ENCODE data around the gene KRT72. TPM values are rescaled to one million over a fixed set of nuclear protein-coding genes. Genes with fewer than 3 reads are reported as not detected.

KRT72 gene
- total and polyA plus RNA-seq, 4 donors = not detected

DNA sequence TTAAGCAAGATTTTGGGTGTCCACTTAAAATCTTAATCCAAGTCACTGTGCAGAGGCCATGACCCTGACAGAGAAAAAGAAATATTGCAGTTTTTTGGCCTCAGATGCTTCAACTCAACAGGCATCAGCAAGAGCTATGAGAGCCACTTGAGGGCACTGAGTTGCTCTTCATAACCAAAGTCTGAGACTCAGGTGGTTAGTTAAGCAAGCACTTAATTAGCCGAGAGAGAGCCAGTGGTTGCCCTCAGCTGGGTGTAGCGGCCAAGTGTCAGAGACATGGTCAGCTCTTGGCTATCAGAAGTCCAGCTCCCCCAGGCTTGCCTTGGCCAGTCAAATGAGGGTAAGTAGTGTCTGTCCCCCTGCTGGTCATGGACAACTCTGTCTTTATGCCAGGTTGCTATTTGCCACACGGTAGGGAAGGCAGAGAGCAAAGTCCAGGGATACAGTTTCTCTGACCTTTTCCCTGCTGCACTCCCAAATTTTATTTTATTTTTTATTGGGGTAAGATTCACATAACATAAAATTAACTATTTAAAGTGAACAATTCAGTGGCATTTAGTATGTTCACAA, 39.3 kb downstream of the KRT72 start:
- H3K9me3 ChIP-seq (ENCODE audit: control insufficient read depth in 4 of 4, low read length in 3 of 4) = no peaks in the 10 kb centered on the region
- H3K9ac ChIP-seq (ENCODE audit: low read depth in 1 of 2, low read length in 2 of 2) = no peak overlapping the region
- H3K36me3 ChIP-seq (ENCODE audit: control insufficient read depth in 4 of 4, insufficient read depth in 3 of 4, low read depth in 1 of 4, low read length in 3 of 4) = no peaks in the 10 kb centered on the region
- DNase-seq (ENCODE audit: low spot score) = no peak
- TF ChIP-seq HNF4G (IDR thresholded peaks at IDR 0.05) (peak; percentile 52), RXRA (IDR thresholded peaks at IDR 0.05) (peak; percentile 10 to 28), HNF4A (conservative IDR thresholded peaks at IDR 0.05) (peak; percentile 78 to 88), ZBTB33 (IDR thresholded peaks at IDR 0.05) (no peak), FOXA1 (IDR thresholded peaks at IDR 0.05) (no peak), NR2F2 (IDR thresholded peaks at IDR 0.05) (no peak), YY1 (IDR thresholded peaks at IDR 0.05) (no peak), JUND (IDR thresholded peaks at IDR 0.05) (no peak), RAD21 (IDR thresholded peaks at IDR 0.05) (peak; percentile 38 to 55), MAX (IDR thresholded peaks at IDR 0.05) (no peak), FOXA2 (IDR thresholded peaks at IDR 0.05) (no peak), GABPA (IDR thresholded peaks at IDR 0.05 in 1 of 2, conservative IDR thresholded peaks at IDR 0.05 in 1 of 2) (no peak), ATF3 (IDR thresholded peaks at IDR 0.05) (no peak), EGR1 (IDR thresholded peaks at IDR 0.05; ENCODE audit: low read depth in 2 of 2) (no peak), TAF1 (conservative IDR thresholded peaks at IDR 0.05) (no peak), SP1 (IDR thresholded peaks at IDR 0.05) (peak; percentile 54)
- TF ChIP-seq, protein P1, sequence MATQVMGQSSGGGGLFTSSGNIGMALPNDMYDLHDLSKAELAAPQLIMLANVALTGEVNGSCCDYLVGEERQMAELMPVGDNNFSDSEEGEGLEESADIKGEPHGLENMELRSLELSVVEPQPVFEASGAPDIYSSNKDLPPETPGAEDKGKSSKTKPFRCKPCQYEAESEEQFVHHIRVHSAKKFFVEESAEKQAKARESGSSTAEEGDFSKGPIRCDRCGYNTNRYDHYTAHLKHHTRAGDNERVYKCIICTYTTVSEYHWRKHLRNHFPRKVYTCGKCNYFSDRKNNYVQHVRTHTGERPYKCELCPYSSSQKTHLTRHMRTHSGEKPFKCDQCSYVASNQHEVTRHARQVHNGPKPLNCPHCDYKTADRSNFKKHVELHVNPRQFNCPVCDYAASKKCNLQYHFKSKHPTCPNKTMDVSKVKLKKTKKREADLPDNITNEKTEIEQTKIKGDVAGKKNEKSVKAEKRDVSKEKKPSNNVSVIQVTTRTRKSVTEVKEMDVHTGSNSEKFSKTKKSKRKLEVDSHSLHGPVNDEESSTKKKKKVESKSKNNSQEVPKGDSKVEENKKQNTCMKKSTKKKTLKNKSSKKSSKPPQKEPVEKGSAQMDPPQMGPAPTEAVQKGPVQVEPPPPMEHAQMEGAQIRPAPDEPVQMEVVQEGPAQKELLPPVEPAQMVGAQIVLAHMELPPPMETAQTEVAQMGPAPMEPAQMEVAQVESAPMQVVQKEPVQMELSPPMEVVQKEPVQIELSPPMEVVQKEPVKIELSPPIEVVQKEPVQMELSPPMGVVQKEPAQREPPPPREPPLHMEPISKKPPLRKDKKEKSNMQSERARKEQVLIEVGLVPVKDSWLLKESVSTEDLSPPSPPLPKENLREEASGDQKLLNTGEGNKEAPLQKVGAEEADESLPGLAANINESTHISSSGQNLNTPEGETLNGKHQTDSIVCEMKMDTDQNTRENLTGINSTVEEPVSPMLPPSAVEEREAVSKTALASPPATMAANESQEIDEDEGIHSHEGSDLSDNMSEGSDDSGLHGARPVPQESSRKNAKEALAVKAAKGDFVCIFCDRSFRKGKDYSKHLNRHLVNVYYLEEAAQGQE (IDR thresholded peaks at IDR 0.05) = no peak
- TF ChIP-seq, protein P2, sequence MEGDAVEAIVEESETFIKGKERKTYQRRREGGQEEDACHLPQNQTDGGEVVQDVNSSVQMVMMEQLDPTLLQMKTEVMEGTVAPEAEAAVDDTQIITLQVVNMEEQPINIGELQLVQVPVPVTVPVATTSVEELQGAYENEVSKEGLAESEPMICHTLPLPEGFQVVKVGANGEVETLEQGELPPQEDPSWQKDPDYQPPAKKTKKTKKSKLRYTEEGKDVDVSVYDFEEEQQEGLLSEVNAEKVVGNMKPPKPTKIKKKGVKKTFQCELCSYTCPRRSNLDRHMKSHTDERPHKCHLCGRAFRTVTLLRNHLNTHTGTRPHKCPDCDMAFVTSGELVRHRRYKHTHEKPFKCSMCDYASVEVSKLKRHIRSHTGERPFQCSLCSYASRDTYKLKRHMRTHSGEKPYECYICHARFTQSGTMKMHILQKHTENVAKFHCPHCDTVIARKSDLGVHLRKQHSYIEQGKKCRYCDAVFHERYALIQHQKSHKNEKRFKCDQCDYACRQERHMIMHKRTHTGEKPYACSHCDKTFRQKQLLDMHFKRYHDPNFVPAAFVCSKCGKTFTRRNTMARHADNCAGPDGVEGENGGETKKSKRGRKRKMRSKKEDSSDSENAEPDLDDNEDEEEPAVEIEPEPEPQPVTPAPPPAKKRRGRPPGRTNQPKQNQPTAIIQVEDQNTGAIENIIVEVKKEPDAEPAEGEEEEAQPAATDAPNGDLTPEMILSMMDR (IDR thresholded peaks at IDR 0.05; ENCODE audit: low read depth, low read length, missing input control) = peak; percentile 31
- H3K27ac ChIP-seq (ENCODE audit: low read depth in 1 of 2, low read length in 2 of 2) = no peak overlapping the region
- H3K4me3 ChIP-seq (ENCODE audit: low read depth in 1 of 3, low read length in 3 of 3) = no peak overlapping the region
- WGBS = 44% methylated on average over 3 of the region's 3 CpGs
- H3K4me1 ChIP-seq (ENCODE audit: control insufficient read depth in 4 of 4, insufficient read depth in 4 of 4, low read length in 3 of 4) = peaks cover 0 to 6% (median 0%) of the 10 kb centered on the region in 4 donors
- no peaks in the 10 kb centered on the region for H3K27me3 ChIP-seq (ENCODE audit: control insufficient read depth in 4 of 4, insufficient read depth in 4 of 4, low read length in 3 of 4)

Measured in liver (tissue), 9 donors.